Measurements from ENCODE around the gene TAS2R30. TPM values are rescaled to one million over a fixed set of nuclear protein-coding genes. Genes with fewer than 3 reads are reported as not detected.
"Not testable (repeated sequence)": the region's sequence is repeated elsewhere in the genome, so short reads cannot be mapped to it uniquely, and the experiment has no call there.

Gene TAS2R30
- polyA plus RNA-seq, 4 donors, result 0.16 to 0.26 (median 0.22) TPM; not detected in 1

DNA sequence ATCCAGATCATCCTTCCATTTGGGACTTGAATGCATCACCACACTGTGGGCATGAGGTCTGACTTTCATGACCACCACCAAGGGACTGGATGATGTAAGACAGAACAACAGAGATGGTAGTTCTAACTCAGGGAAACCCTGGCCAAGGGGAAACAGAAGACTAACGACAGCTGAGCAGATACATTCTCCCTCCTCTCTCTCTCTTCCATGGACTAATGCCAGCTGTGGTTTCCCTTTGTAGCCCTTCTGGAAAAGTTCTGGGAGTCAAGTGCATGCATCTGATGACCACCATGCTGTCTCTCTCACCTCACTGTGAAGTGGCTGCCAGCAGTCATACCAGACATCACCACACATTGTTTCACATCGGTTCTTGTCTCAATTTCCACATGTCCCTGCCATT is 3.4 kb downstream of the TAS2R30 start:
- DNase-seq (ENCODE audit: low read depth in 4 of 4, low spot score in 2 of 4), result no peak

DNA sequence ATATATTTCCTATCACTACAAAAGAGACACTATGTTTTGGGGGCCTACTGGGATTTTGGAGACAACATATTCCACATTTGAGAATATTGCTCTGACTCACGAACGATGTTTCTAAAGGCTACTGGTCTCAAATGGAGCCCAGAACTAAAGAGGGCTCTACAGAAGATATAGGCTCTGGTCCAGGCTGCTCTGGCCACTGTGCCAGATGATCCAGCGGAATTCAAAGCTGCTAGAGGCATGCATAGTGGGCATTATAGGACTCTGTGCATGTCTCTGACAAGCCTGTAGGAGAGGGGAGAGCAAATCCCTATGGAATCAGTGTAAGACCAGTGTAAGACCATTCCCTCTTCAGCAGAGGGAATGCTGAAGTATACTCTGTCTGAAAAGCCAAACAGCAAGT is 4.1 kb downstream of the TAS2R30 start:
- no peak for DNase-seq (ENCODE audit: low read depth in 4 of 4, low spot score in 2 of 4)

DNA sequence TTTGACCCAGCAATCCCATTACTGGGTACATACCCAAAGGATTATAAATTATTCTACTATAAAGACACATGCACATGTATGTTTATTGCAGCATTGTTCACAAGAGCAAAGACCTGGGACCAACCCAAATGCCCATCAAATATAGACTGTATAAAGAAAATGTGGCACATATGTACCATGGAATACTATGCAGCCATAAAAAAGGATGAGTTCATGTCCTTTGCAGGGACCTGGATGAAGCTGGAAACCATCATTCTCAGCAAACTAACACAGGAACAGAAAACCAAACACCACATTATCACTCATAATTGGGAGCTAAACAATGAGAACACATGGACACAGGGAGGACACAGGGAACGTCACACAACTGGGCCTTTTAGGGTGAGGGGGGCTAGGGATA is 20.3 kb downstream of the TAS2R30 start:
- not testable (repeated sequence) for DNase-seq (ENCODE audit: low read depth in 4 of 4, low spot score in 2 of 4)

DNA sequence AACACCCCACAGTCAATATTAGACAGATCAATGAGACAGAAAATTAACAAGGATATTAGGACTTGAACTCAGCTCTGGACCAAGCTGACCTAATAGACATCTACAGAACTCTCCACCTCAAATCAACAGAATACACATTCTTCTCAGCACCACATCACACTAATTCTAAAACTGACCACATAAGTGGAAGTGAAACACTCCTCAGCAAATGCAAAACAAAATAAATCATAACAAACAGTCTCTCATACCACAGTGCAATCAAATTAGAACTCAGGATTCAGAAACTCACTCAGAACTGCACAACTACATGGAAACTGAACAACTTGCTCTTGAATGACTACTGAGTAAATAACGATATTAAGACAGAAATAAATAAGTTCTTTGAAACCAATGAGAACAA is 23.2 kb downstream of the TAS2R30 start:
- DNase-seq (ENCODE audit: low read depth in 4 of 4, low spot score in 2 of 4), result not testable (repeated sequence)

- no peak for DNase-seq (ENCODE audit: low read depth in 4 of 4, low spot score in 2 of 4)
Measured at GRCh38 chr12:11108862-11109261, 25.6 kb downstream of the TAS2R30 start.

- no peak for DNase-seq (ENCODE audit: low read depth in 4 of 4, low spot score in 2 of 4)
Measured at GRCh38 chr12:11107719-11108118, 26.7 kb downstream of the TAS2R30 start.

DNA sequence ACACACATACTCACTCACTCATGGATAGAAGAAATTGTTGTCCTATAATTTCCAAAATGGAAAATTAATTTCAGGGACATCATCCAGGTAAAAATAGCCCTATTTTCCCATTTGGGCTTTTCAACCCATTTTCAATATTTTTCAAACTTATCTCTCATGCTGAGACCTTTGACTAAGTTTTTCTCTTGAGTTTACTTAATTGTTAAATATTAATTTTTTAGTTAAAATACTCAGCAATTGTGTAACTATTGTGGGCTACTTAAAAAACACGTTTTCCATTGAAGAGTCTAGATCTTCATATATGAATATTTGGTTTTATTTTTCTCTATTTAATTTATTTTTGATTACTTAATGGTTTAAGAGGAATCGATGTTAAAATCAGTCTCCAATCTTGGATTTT is 28.2 kb downstream of the TAS2R30 start:
- no peak for DNase-seq (ENCODE audit: low read depth in 4 of 4, low spot score in 2 of 4)

- DNase-seq (ENCODE audit: low read depth in 4 of 4, low spot score in 2 of 4), result no peak
Measured at GRCh38 chr12:11105546-11105945, 28.9 kb downstream of the TAS2R30 start.

DNA sequence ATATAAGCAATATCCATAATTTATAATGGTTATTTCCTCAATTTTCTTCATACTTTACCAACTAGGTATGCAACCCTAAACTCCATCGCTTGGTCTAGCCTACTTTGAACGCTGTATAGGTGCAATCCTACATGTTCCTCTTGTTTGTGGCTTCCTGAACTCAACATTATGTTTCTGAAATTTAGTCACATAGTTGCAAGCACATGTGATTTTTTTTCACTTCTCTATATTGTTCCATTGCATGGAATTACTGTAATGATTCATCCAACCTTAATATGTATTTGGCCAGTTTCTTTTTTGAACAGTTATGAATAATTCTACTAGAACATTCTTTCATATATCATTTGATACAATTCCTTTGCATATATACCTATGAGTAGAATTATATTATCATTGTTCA is 39.5 kb downstream of the TAS2R30 start:
- not testable (repeated sequence) for DNase-seq (ENCODE audit: low read depth in 4 of 4, low spot score in 2 of 4)

GRCh38 chr12:11092128-11092527 is 42.3 kb downstream of the TAS2R30 start, which contains the start of gene TAS2R43:
Gene TAS2R43, minus strand, starts transcription at chr12:11092313. Its CDS starts 84 bp downstream, at chr12:11092229.
- no peak for DNase-seq (ENCODE audit: low read depth in 4 of 4, low spot score in 2 of 4)

DNA sequence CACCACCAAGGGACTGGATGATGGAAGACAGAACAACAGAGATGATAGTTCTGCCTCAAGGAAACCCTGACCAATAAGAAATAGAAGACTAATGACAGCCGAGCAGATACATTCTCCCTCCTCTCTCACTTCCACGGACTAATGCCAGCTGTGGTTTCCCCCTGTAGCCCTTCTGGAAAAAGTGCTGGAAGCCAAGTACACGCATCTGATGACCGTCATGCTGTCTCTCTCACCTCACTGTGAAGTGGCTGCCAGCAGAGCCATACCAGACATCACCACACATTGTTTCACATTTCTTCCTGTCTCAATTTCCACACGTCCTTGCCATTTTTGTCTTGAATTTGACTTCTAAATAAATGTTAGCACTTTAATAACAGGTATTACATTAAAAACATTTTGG is 45.2 kb downstream of the TAS2R30 start:
- no peak for DNase-seq (ENCODE audit: low read depth in 4 of 4, low spot score in 2 of 4)

GRCh38 chr12:11085419-11085818 is 49.0 kb downstream of the TAS2R30 start:
- DNase-seq (ENCODE audit: low read depth in 4 of 4, low spot score in 2 of 4), result no peak

Other genes starting within 250 kb of the TAS2R30 start
- under 1 TPM in 2 of 4 donors, not detected in 2; 0.19 to 0.21 TPM for gene TAS2R13, start 225.1 kb downstream of the TAS2R30 start, polyA plus RNA-seq (ENCODE audit: insufficient read length in 4 of 4)
- under 1 TPM; 0.32 to 0.99 (median 0.57) TPM for gene PRH2, start 205.4 kb downstream of the TAS2R30 start, polyA plus RNA-seq (ENCODE audit: insufficient read length in 4 of 4)
- gene TAS2R14, start 195.4 kb downstream of the TAS2R30 start, polyA plus RNA-seq (ENCODE audit: insufficient read length in 4 of 4), result 1 to 10 TPM; 2.1 to 5.8 (median 3.4) TPM
- gene TAS2R50, start 147.7 kb downstream of the TAS2R30 start, polyA plus RNA-seq (ENCODE audit: insufficient read length in 4 of 4), result under 1 TPM in 1 of 4 donors, not detected in 3; 0.14 TPM
- 1 to 10 TPM in 3 of 4 donors, under 1 TPM in 1; 0.38 to 4.1 (median 1.8) TPM for gene TAS2R20, start 136.3 kb downstream of the TAS2R30 start, polyA plus RNA-seq (ENCODE audit: insufficient read length in 4 of 4)
- gene TAS2R19, start 112.0 kb downstream of the TAS2R30 start, polyA plus RNA-seq (ENCODE audit: insufficient read length in 4 of 4), result 1 to 10 TPM in 2 of 4 donors, under 1 TPM in 2; 0.79 to 2.1 (median 1.3) TPM
- gene TAS2R31, start 103.2 kb downstream of the TAS2R30 start, polyA plus RNA-seq (ENCODE audit: insufficient read length in 4 of 4), result 1 to 10 TPM in 3 of 4 donors, under 1 TPM in 1; 0.71 to 2.0 (median 1.6) TPM
- under 1 TPM in 3 of 4 donors, not detected in 1; 0.14 to 0.24 (median 0.23) TPM for gene TAS2R46, start 72.3 kb downstream of the TAS2R30 start, polyA plus RNA-seq (ENCODE audit: insufficient read length in 4 of 4)
- gene TAS2R43, start 42.3 kb downstream of the TAS2R30 start, polyA plus RNA-seq (ENCODE audit: insufficient read length in 4 of 4), result under 1 TPM in 3 of 4 donors, not detected in 1; 0.31 to 0.81 (median 0.66) TPM
- 10 to 100 TPM; 16.5 to 18.3 (median 17.7) TPM for gene SMIM10L1, start 36.5 kb upstream of the TAS2R30 start, polyA plus RNA-seq (ENCODE audit: insufficient read length in 4 of 4)
- under 1 TPM in 1 of 4 donors, not detected in 3; 0.17 TPM for gene TAS2R42, start 52.3 kb upstream of the TAS2R30 start, polyA plus RNA-seq (ENCODE audit: insufficient read length in 4 of 4)
- gene PRB3, start 135.1 kb upstream of the TAS2R30 start, polyA plus RNA-seq (ENCODE audit: insufficient read length in 4 of 4), result not detected
- gene PRB4, start 175.8 kb upstream of the TAS2R30 start, polyA plus RNA-seq (ENCODE audit: insufficient read length in 4 of 4), result not detected